ENCODE data around the gene POTEC. TPM values are rescaled to one million over a fixed set of nuclear protein-coding genes. Genes with fewer than 3 reads are reported as not detected.
"Not testable (repeated sequence)": the region's sequence is repeated elsewhere in the genome, so short reads cannot be mapped to it uniquely, and the experiment has no call there.

POTEC gene
- total RNA-seq, 2 experiments from 2014 or later, result not detected

DNA sequence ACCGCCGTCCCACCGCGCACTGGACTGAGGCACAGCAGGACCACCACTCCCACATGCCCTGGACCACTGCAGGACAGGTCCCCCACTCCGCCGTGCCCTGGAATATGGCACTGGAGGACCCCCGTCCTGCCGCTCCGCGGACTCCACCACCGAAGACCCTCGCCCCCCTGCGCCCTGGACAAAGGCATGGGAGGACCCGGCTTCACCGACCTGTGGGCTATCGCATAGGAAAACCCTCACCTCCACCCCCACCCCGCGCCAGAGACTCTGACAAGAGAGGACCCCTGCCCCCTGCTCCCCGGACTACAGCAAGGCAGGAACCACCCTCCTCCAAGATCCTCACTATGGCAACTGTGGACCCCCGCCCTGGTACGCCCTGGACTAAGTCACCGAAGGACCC is 68.6 kb downstream of the POTEC start:
- ATAC-seq; H3K4me1 Mint-ChIP-seq; intact Hi-C loops (cut with DNase I, micrococcal nuclease); POLR2A ChIA-PET; H3K9me3 Mint-ChIP-seq (ENCODE audit: low read depth); CTCF ChIA-PET; H3K4me3 Mint-ChIP-seq; DNase-seq; H3K36me3 Mint-ChIP-seq (ENCODE audit: low read depth); H3K27ac Mint-ChIP-seq; H3K27me3 Mint-ChIP-seq: not testable (repeated sequence)

DNA sequence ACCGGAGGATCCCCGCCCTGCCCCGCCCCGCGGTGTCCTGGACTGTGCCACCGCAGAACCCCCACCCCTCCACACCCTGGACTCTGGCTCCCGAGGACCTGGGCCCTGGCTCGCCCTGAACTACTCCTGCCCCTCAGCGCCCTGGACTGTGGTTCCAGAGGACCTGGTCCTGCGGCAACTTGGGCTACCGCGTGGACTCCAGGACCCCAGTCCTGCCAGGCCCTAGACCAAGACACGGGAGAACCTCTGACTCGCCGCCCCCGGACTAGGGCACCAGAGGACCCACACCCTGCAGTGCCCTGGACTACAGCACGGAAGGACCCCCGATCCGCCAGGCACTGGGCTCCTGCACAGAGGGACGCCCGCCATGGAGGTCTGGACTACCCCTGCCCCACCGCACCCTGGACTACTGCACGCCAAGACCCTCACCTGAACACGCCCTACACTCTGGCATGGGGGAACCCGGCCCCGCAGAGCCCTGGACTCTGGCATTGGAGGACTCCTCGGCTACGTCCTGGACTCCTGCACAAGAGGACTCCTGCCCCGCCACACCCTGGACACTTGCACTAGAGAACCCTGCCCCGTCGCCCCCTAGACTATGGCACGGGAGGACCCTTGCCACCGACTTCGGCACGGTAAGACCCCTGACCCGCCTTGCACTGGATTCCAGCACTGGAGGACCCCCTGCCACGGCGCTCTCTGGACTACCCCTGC is 69.2 kb downstream of the POTEC start:
- H3K9me3 Mint-ChIP-seq (ENCODE audit: low read depth); H3K4me3 Mint-ChIP-seq; H3K4me1 Mint-ChIP-seq; intact Hi-C loops (cut with DNase I, micrococcal nuclease); H3K27ac Mint-ChIP-seq; DNase-seq; CTCF ChIA-PET; H3K27me3 Mint-ChIP-seq; ATAC-seq; POLR2A ChIA-PET; H3K36me3 Mint-ChIP-seq (ENCODE audit: low read depth): not testable (repeated sequence)

DNA sequence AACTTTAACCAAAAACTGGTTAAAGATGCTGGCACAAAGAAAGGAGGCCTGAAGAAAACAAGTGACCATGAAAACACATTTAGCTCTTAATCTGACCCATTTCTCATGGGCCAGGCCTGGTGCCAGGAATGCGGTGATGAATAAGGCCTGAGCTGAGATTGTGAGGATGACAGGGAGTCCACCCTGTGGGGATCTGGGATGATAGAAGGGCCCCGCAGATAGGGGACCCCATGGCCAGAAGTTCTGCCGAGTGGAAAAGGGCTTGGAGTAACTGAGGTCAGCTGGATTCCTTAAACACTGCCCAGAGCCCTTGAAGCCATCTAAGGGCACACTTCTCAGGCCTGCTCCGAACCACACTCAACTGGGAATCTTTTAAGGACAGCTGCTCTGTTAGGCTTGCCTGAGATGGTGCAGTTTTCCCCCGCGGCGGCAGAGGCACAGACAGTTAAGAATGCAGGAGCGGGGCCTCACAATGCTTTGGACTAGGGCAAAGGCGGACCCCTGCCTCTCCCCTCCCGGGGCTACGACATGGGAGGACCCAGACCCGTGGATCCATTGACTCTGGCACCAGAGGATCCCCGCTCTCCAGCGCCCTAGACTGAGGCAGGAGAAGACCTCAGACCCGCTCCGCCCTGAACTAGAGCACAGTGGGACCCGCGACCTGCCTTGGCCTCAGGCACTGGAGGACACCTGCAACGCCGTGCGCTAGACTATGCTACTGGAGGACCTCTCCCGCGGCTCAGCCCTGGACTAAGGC is 70.0 kb downstream of the POTEC start:
- POLR2A ChIA-PET; DNase-seq; intact Hi-C loops (cut with DNase I, micrococcal nuclease); H3K27me3 Mint-ChIP-seq; H3K9me3 Mint-ChIP-seq (ENCODE audit: low read depth); H3K36me3 Mint-ChIP-seq (ENCODE audit: low read depth); H3K4me1 Mint-ChIP-seq; H3K27ac Mint-ChIP-seq; CTCF ChIA-PET; H3K4me3 Mint-ChIP-seq; ATAC-seq: not testable (repeated sequence)

DNA sequence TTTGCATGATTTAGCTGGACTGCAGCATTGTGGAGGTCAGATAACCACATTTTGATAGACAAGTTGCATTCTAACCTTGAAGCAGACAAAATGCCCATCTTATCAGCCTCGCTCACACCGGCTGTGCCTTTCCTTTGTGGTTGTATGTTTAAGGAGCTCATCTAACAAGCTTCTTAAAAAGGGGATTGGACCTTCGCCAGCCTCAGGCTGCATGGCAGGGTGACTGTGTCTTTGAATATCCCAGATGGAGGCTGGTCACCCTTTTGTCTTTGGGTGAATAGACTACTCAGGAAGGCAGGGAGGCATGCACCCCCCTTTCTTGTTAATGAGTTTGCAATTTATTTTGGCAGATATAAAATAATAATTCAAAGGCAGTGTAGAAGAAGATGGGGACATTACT is 72.1 kb downstream of the POTEC start:
- H3K4me1 Mint-ChIP-seq; POLR2A ChIA-PET; DNase-seq; H3K9me3 Mint-ChIP-seq (ENCODE audit: low read depth); intact Hi-C loops (cut with DNase I, micrococcal nuclease); CTCF ChIA-PET; H3K36me3 Mint-ChIP-seq (ENCODE audit: low read depth); H3K27me3 Mint-ChIP-seq; H3K4me3 Mint-ChIP-seq; ATAC-seq; H3K27ac Mint-ChIP-seq: not testable (repeated sequence)

DNA sequence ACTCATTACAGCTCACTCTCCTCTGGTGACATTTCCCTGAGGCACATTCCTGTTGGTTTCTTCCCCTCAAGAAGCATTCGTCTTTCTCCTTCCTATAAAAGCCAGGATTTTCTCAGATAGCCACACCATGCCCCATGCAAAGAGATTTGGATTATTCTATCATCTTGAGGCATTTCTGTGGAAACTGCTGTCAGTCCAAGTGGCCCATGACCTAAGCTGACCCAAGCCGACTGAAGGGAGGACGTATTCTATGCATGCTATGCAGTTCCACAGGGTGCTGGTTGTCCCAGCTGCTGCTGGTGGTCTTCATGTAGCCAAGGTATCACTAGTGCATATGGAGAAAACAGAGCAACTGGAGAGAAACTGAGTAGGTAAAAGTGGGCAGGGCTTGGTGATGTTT is 73.0 kb downstream of the POTEC start:
- H3K9me3 Mint-ChIP-seq (ENCODE audit: low read depth); DNase-seq; ATAC-seq; CTCF ChIA-PET; H3K27me3 Mint-ChIP-seq; H3K36me3 Mint-ChIP-seq (ENCODE audit: low read depth); POLR2A ChIA-PET; intact Hi-C loops (cut with DNase I, micrococcal nuclease); H3K4me3 Mint-ChIP-seq; H3K4me1 Mint-ChIP-seq; H3K27ac Mint-ChIP-seq: not testable (repeated sequence)

DNA sequence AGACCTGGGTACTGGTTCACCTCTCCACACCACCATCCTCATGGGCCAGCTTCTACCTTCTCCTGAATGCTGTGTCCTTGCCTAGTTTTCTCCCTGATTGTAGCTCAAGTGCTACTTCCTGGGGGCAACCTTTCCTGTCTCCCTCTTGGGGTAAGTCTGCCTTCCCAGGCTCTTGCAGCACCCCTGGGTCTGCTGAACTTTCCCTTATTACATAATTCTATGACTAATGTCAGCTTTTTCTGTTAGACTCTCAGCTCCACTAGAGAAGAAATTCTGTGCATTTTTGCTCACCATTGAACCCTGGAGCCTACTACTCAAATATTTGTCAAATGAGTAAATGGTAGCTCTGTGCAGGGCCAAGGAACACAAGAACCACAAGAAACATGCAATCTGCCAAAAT is 73.4 kb downstream of the POTEC start:
- H3K9me3 Mint-ChIP-seq (ENCODE audit: low read depth); H3K27me3 Mint-ChIP-seq; DNase-seq; CTCF ChIA-PET; POLR2A ChIA-PET; intact Hi-C loops (cut with DNase I, micrococcal nuclease); H3K27ac Mint-ChIP-seq; H3K36me3 Mint-ChIP-seq (ENCODE audit: low read depth); ATAC-seq; H3K4me3 Mint-ChIP-seq; H3K4me1 Mint-ChIP-seq: not testable (repeated sequence)

DNA sequence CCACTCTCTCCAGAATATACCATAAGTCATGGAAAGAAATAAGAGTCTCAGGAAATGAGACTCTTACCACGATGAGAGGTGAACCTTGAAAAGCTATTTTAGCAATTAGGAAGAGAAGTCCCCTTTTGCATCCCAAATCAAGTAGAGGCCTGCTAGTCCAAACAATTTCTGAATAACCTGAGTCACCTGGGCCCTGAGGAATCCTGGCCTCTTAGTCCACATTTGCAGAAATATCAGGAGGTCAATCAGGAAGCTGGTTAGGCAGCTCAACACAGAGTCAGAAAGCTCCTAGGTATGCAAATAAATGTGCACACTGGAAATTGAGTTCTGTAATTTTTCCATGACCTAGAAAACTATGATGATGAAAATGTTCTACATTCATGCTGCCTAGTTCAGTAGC is 77.4 kb downstream of the POTEC start:
- DNase-seq; H3K4me1 Mint-ChIP-seq; H3K4me3 Mint-ChIP-seq; CTCF ChIA-PET; H3K27ac Mint-ChIP-seq; intact Hi-C loops (cut with DNase I, micrococcal nuclease); POLR2A ChIA-PET; H3K36me3 Mint-ChIP-seq (ENCODE audit: low read depth); ATAC-seq; H3K9me3 Mint-ChIP-seq (ENCODE audit: low read depth); H3K27me3 Mint-ChIP-seq: not testable (repeated sequence)

Other genes starting within 250 kb of the POTEC start
- gene ANKRD30B, start 204.6 kb upstream of the POTEC start, total RNA-seq, result not detected